SK-N-SH (cell line): ENCODE measurements around the gene CNTNAP2.

Experiments used
- JUND ChIP-seq: IDR thresholded peaks from 2 replicates; pipeline ENCODE4 v1.4.0; 2012
- TF ChIP-seq, protein P1 (sequence below): fragments of 200-600 bp; sonication (generic); IDR thresholded peaks from 2 replicates; pipeline ENCODE4 v1.6.1; 2017; ENCODE audit warnings: antibody characterized with exemption, mild to moderate bottlenecking, moderate library complexity
- TF ChIP-seq, protein P2 (sequence below): fragments of 150-350 bp; IDR thresholded peaks from 2 replicates; pipeline ENCODE4 v1.6.1; 2017; ENCODE audit warnings: antibody characterized with exemption, low read length, low read depth, borderline replicate concordance

DNA sequence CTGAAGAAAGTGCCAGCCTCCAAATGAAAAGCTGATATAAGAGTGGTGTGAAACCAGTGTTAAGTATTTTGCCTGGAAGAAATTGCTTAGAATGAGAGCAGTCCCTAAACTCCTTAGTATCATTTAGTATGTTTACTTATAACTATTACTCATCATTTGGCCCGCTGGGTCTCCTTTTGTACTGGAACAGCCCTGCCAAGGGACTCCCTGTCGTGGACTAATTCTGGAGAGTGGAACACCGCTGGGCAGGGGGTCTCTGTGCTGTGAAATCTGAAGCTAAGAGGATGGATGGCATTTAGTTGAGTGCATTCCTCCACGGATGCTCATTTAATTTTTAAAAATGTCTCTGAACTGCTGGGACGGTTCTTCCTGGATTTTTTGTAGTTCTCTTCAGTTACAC lies 1584.1 kb downstream of the CNTNAP2 start:
- TF ChIP-seq JUND, result no peak
- TF ChIP-seq, protein P1, sequence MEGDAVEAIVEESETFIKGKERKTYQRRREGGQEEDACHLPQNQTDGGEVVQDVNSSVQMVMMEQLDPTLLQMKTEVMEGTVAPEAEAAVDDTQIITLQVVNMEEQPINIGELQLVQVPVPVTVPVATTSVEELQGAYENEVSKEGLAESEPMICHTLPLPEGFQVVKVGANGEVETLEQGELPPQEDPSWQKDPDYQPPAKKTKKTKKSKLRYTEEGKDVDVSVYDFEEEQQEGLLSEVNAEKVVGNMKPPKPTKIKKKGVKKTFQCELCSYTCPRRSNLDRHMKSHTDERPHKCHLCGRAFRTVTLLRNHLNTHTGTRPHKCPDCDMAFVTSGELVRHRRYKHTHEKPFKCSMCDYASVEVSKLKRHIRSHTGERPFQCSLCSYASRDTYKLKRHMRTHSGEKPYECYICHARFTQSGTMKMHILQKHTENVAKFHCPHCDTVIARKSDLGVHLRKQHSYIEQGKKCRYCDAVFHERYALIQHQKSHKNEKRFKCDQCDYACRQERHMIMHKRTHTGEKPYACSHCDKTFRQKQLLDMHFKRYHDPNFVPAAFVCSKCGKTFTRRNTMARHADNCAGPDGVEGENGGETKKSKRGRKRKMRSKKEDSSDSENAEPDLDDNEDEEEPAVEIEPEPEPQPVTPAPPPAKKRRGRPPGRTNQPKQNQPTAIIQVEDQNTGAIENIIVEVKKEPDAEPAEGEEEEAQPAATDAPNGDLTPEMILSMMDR, result no peak
- TF ChIP-seq, protein P2, sequence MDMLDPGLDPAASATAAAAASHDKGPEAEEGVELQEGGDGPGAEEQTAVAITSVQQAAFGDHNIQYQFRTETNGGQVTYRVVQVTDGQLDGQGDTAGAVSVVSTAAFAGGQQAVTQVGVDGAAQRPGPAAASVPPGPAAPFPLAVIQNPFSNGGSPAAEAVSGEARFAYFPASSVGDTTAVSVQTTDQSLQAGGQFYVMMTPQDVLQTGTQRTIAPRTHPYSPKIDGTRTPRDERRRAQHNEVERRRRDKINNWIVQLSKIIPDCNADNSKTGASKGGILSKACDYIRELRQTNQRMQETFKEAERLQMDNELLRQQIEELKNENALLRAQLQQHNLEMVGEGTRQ, result no peak
